Measurements from ENCODE around the gene CREB3L2.
"Not testable (repeated sequence)": the region's sequence is repeated elsewhere in the genome, so short reads cannot be mapped to it uniquely, and the experiment has no call there.

CREB3L2 gene

GRCh38 chr7:137867289-137867688 is 134.6 kb downstream of the CREB3L2 start:
- no peak for DNase-seq

GRCh38 chr7:137865764-137866163 is 136.1 kb downstream of the CREB3L2 start:
- no peak for DNase-seq

GRCh38 chr7:137862964-137863363 is 138.9 kb downstream of the CREB3L2 start:
- no peak for DNase-seq

- no peak for DNase-seq
Measured at GRCh38 chr7:137862358-137862757, 139.5 kb downstream of the CREB3L2 start.

- DNase-seq = no peak
Measured at GRCh38 chr7:137860542-137860941, 141.3 kb downstream of the CREB3L2 start.

- no peak for DNase-seq
Measured at GRCh38 chr7:137853053-137853452, 148.8 kb downstream of the CREB3L2 start.

- no peak for DNase-seq
Measured at GRCh38 chr7:137852108-137852507, 149.8 kb downstream of the CREB3L2 start.

- no peak for DNase-seq
Measured at GRCh38 chr7:137850972-137851945, 150.6 kb downstream of the CREB3L2 start.

- no peak for DNase-seq
Measured at GRCh38 chr7:137850571-137850970, 151.3 kb downstream of the CREB3L2 start.

- DNase-seq = no peak
Measured at GRCh38 chr7:137848095-137848494, 153.8 kb downstream of the CREB3L2 start.

- no peak for DNase-seq
Measured at GRCh38 chr7:137847568-137848050, 154.3 kb downstream of the CREB3L2 start.

GRCh38 chr7:137846827-137847567 is 154.9 kb downstream of the CREB3L2 start, which contains the start of gene DGKI:
DGKI (minus strand) TSS chr7:137846974.
- no peak for DNase-seq

GRCh38 chr7:137846549-137846826 is 155.4 kb downstream of the CREB3L2 start:
- no peak for DNase-seq

- no peak for DNase-seq
Measured at GRCh38 chr7:137844677-137845425, 157.0 kb downstream of the CREB3L2 start.

- DNase-seq = no peak
Measured at GRCh38 chr7:137839903-137840779, 161.7 kb downstream of the CREB3L2 start.

- no peak for DNase-seq
Measured at GRCh38 chr7:137838706-137839315, 163.1 kb downstream of the CREB3L2 start.

- DNase-seq = no peak
Measured at GRCh38 chr7:137836541-137836940, 165.3 kb downstream of the CREB3L2 start.

GRCh38 chr7:137836113-137836509 is 165.8 kb downstream of the CREB3L2 start:
- no peak for DNase-seq

GRCh38 chr7:137835486-137836112 is 166.3 kb downstream of the CREB3L2 start:
- DNase-seq = no peak

GRCh38 chr7:137834552-137834951 is 167.3 kb downstream of the CREB3L2 start:
- DNase-seq = no peak

GRCh38 chr7:137832990-137833389 is 168.9 kb downstream of the CREB3L2 start:
- DNase-seq = not testable (repeated sequence)
